Astrocyte (in vitro differentiated cells and primary cell): ENCODE data around the gene YTHDC2.

ENCODE experiments used
- CTCF ChIP-seq: IDR thresholded peaks from 2 replicates; pipeline ENCODE4 v1.5.1; 2011; ENCODE audit warnings: low read depth, mild to moderate bottlenecking, inconsistent platforms, low read length, moderate library complexity; ENCODE audit not compliant: insufficient read depth
- EZH2 ChIP-seq: IDR thresholded peaks from 2 replicates; pipeline ENCODE4 v1.6.1; 2012; ENCODE audit warnings: mild to moderate bottlenecking, low read length, inconsistent platforms; ENCODE audit not compliant: insufficient read depth

- no peak for TF ChIP-seq CTCF
- no peak for TF ChIP-seq EZH2
Observed at GRCh38 chr5:113578091-113578490, 64.6 kb downstream of the YTHDC2 start.
